ENCODE measurements around the gene C9orf50.

- no peak for TF ChIP-seq POLR2AphosphoS5 (IDR thresholded peaks at IDR 0.05)
- TF ChIP-seq, protein P1, sequence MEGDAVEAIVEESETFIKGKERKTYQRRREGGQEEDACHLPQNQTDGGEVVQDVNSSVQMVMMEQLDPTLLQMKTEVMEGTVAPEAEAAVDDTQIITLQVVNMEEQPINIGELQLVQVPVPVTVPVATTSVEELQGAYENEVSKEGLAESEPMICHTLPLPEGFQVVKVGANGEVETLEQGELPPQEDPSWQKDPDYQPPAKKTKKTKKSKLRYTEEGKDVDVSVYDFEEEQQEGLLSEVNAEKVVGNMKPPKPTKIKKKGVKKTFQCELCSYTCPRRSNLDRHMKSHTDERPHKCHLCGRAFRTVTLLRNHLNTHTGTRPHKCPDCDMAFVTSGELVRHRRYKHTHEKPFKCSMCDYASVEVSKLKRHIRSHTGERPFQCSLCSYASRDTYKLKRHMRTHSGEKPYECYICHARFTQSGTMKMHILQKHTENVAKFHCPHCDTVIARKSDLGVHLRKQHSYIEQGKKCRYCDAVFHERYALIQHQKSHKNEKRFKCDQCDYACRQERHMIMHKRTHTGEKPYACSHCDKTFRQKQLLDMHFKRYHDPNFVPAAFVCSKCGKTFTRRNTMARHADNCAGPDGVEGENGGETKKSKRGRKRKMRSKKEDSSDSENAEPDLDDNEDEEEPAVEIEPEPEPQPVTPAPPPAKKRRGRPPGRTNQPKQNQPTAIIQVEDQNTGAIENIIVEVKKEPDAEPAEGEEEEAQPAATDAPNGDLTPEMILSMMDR (IDR thresholded peaks at IDR 0.05; ENCODE audit: poor library complexity, severe bottlenecking): peak; percentile 98
- no peak for TF ChIP-seq TAF1 (IDR thresholded peaks at IDR 0.05; ENCODE audit: low read depth)
- peak; percentile 6 for TF ChIP-seq REST (IDR thresholded peaks at IDR 0.05; ENCODE audit: borderline replicate concordance)
- TF ChIP-seq EP300 (conservative IDR thresholded peaks at IDR 0.05; ENCODE audit: poor library complexity, severe bottlenecking): peak; percentile 26
- TF ChIP-seq SMC3 (conservative IDR thresholded peaks at IDR 0.05; ENCODE audit: poor library complexity): peak; percentile 100
Measured at GRCh38 chr9:129610473-129611306, 10.2 kb downstream of the C9orf50 start.

Data from neural cell (in vitro differentiated cells).